ENCODE results near the gene CLPX.

Gene CLPX

DNA sequence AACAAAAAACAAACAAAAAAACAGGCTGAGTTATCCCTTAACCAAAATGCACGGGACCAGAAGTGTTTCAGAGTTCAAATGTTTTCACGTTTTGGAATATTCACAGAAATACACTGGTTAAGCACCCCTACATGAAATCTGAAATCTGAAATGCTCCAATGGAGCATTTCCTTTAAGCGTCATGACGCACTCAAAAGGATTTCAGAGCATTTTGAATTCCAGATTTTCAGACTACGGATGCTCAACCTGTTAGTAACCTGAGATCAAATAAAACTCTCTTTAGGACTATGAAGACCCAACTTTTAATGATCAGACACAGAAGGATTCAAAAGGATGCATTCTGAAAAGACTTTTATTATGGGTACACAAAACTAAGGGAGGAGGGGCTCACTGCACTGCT is 9.6 kb downstream of the CLPX start:
- in situ Hi-C loops (cut with MboI; ENCODE audit: low pct_unique_long_range_greater_than_20kb, low sequenced_read_pairs, unreplicated experiment), result loop anchor here (25.0 kb wide), 1 partner anchor 112 kb away; the partner anchor contains the start of genes PARP16 and RNU5A-1
- TF ChIP-seq, protein P1, sequence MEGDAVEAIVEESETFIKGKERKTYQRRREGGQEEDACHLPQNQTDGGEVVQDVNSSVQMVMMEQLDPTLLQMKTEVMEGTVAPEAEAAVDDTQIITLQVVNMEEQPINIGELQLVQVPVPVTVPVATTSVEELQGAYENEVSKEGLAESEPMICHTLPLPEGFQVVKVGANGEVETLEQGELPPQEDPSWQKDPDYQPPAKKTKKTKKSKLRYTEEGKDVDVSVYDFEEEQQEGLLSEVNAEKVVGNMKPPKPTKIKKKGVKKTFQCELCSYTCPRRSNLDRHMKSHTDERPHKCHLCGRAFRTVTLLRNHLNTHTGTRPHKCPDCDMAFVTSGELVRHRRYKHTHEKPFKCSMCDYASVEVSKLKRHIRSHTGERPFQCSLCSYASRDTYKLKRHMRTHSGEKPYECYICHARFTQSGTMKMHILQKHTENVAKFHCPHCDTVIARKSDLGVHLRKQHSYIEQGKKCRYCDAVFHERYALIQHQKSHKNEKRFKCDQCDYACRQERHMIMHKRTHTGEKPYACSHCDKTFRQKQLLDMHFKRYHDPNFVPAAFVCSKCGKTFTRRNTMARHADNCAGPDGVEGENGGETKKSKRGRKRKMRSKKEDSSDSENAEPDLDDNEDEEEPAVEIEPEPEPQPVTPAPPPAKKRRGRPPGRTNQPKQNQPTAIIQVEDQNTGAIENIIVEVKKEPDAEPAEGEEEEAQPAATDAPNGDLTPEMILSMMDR (IDR thresholded peaks at IDR 0.05; ENCODE audit: extremely low read depth, insufficient read depth, missing control alignments), result no peak
- no peak for DNase-seq (ENCODE audit: low spot score)

DNA sequence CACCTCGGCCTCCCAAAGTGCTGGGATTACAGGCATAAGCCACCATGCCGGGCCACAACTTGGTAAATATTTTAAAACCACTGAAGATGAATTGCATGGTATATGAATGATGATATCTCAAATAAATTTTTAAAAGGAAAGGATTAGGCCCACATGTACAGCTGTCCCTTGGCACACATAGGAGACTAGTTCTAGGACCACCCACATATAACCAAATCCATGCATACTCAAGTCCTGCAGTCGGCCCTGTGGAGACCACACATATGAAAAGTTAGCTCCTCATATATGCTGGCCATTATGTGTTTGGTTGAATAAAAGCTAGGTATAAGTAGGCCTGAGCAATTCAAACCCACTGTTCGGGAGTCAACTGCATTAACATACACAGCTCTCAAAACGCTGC is 10.6 kb downstream of the CLPX start:
- TF ChIP-seq, protein P1 (IDR thresholded peaks at IDR 0.05; ENCODE audit: extremely low read depth, insufficient read depth, missing control alignments), result no peak
- in situ Hi-C loops (cut with MboI; ENCODE audit: low pct_unique_long_range_greater_than_20kb, low sequenced_read_pairs, unreplicated experiment), result no loop called here
- no peak for DNase-seq (ENCODE audit: low spot score)

DNA sequence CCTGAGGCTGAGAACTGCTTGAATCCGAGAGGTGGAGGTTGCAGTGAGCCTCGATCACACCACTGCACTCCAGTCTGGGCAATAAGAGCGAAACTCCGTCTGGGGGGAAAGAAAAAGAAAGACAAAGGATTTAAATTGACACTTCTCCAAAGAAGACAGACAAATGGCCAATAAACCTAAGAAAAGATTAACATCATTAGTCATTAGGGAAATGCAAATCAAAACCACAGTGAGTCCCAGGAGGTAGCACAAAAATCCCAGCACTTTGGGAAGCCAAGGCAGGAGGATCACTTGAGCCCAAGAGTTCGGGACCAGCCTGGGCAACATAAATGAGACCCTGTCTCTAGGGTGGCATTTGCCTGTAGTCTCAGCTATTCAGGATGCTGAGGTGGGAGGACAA is 12.6 kb downstream of the CLPX start:
- in situ Hi-C loops (cut with MboI; ENCODE audit: low pct_unique_long_range_greater_than_20kb, low sequenced_read_pairs, unreplicated experiment), result no loop called here
- DNase-seq (ENCODE audit: low spot score), result no peak
- TF ChIP-seq, protein P1 (IDR thresholded peaks at IDR 0.05; ENCODE audit: extremely low read depth, insufficient read depth, missing control alignments), result no peak

DNA sequence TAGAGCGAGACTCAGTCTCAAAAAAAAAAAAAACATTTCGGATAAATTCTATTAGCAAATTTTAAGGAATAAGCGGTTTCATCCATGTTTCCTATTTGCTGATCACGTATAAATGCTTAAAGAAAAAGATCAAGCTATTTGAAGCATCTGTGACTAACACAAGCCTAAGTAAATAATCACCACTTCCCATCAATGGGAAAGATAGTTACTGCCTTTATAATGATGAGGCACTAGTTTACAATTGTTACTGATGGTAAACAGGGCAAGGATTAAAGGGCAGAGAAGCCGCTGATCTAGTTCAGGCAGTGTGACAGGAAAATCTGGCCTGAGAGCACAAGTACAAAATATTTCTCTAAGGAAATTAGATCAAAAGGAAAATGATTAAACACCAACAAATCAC is 13.7 kb downstream of the CLPX start:
- TF ChIP-seq, protein P1 (IDR thresholded peaks at IDR 0.05; ENCODE audit: extremely low read depth, insufficient read depth, missing control alignments), result no peak
- DNase-seq (ENCODE audit: low spot score), result no peak
- in situ Hi-C loops (cut with MboI; ENCODE audit: low pct_unique_long_range_greater_than_20kb, low sequenced_read_pairs, unreplicated experiment), result no loop called here

DNA sequence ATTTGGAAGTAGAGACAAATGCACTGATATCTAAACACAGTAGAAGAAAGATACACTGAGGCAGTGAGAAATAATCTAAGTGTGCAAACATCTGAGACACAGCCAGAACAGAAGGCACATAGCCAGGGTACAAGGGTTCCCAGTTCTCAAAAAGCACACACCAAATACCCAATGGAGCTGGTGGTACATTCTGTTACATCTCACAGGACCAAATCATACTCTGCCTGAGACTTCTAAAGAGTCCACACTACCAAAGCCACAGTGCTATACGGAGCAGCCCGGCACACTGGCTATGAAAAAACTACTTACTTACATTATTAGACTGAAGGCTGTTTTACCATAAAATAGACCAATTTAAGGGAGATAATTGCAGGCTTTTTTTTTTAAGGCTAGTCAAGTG is 19.3 kb downstream of the CLPX start:
- in situ Hi-C loops (cut with MboI; ENCODE audit: low pct_unique_long_range_greater_than_20kb, low sequenced_read_pairs, unreplicated experiment), result no loop called here
- DNase-seq (ENCODE audit: low spot score), result no peak

DNA sequence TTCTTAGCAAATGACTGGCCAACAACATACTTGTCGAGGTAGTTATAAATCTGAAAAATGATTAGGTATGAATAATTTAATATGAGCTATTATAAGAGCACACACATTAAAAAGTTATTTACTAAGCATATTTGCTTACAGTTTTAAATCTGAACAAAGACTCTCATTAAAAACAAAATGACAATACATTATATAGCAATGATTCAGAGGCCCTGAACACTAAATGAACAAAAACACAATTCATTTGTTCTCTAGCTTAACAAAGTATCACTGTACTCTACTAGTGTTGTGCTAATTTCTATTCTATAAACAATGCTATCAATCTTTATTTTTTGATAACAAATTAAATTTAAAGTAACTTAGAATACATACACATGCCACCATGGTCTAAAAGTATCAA is 21.0 kb downstream of the CLPX start:
- TF ChIP-seq, protein P1 (IDR thresholded peaks at IDR 0.05; ENCODE audit: extremely low read depth, insufficient read depth, missing control alignments), result no peak
- no peak for DNase-seq (ENCODE audit: low spot score)
- in situ Hi-C loops (cut with MboI; ENCODE audit: low pct_unique_long_range_greater_than_20kb, low sequenced_read_pairs, unreplicated experiment), result no loop called here

More for the DNA sequence above, 19.3 kb downstream of the CLPX start:
- TF ChIP-seq, protein P1 (IDR thresholded peaks at IDR 0.05; ENCODE audit: extremely low read depth, insufficient read depth, missing control alignments), result no peak

DNA sequence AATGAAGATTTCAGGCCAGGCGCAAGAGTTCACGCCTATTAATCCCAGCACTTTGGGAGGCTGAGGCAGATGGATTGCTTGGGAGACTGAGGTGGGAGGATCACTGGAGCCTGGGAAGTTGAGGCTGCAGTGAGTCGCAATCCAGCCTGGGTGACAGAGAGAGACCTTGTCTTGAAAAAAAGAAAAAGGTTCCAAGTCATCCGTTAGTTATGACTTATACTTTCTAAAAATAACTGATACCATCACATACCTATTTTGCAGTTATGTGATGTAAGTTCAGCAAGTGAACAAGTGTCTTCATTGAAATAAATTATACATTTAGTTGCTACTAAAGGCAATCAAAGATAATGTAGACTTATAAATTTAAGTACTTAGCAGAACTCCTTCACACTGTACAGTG is 22.1 kb downstream of the CLPX start:
- DNase-seq (ENCODE audit: low spot score), result no peak
- in situ Hi-C loops (cut with MboI; ENCODE audit: low pct_unique_long_range_greater_than_20kb, low sequenced_read_pairs, unreplicated experiment), result no loop called here
- TF ChIP-seq, protein P1 (IDR thresholded peaks at IDR 0.05; ENCODE audit: extremely low read depth, insufficient read depth, missing control alignments), result no peak

All from GM13977 (cell line).